HepG2 (cell line): ENCODE data around the gene AKR1C2.

Experiments
- ATF1 ChIP-seq: IDR thresholded peaks from 2 replicates; pipeline ENCODE4 v1.6.1; 2016; ENCODE audit warnings: mild to moderate bottlenecking, control low read depth
- CENPX ChIP-seq: sonication (generic); formaldehyde crosslinking; IDR thresholded peaks from 2 replicates; pipeline ENCODE4 v1.9.0; 2021; ENCODE audit warnings: mild to moderate bottlenecking, missing genetic modification reagents, moderate library complexity
- CTCF ChIP-seq: sonication (generic); formaldehyde crosslinking; IDR thresholded peaks from 2 replicates; pipeline ENCODE4 v1.5.0; 2020; ENCODE audit warnings: mild to moderate bottlenecking, missing genetic modification reagents, moderate library complexity
- POLR2A ChIP-seq, 2 experiments: IDR thresholded peaks; 2 replicates each; pipeline ENCODE4 v1.6.1; 2011; ENCODE audit warnings: low read depth in 2 of 2, low read length in 2 of 2, mild to moderate bottlenecking in 1 of 2, moderate library complexity in 1 of 2; ENCODE audit not compliant: insufficient read depth in 1 of 2
- SIN3A ChIP-seq: IDR thresholded peaks from 2 replicates; pipeline ENCODE4 v1.6.1; 2011; ENCODE audit warnings: low read depth, mild to moderate bottlenecking, control low read depth, low read length, borderline replicate concordance
- ZFX ChIP-seq: sonication (generic); formaldehyde crosslinking; IDR thresholded peaks from 2 replicates; pipeline ENCODE4 v1.4.0; 2020; ENCODE audit warnings: mild to moderate bottlenecking, low read depth, missing genetic modification reagents, moderate library complexity
- ZHX1 ChIP-seq: sonication (generic); formaldehyde crosslinking; IDR thresholded peaks from 2 replicates; pipeline ENCODE4 v1.8.1; 2022; ENCODE audit warnings: low read depth, mild to moderate bottlenecking, missing genetic modification reagents
- TF ChIP-seq, protein P1 (sequence below), 2 experiments: sonication (generic) in 1 of 2; formaldehyde crosslinking in 1 of 2; IDR thresholded peaks; 2 replicates each; pipeline versions ENCODE4 v1.4.0 to v1.6.1; 2016 to 2020; ENCODE audit warnings: borderline replicate concordance in 1 of 2, low read depth in 1 of 2, mild to moderate bottlenecking in 1 of 2, missing genetic modification reagents in 1 of 2
- TF ChIP-seq, protein P2 (sequence below), 2 experiments: fragments of 450-650 bp in 1 of 2; sonication (generic) in 1 of 2; formaldehyde crosslinking; IDR thresholded peaks; 2 replicates each; pipeline versions ENCODE4 v1.5.0 to v1.8.0; 2020 to 2022; ENCODE audit warnings: mild to moderate bottlenecking in 1 of 2, missing genetic modification reagents in 1 of 2
- TF ChIP-seq, protein P3 (sequence below): sonication (generic); formaldehyde crosslinking; IDR thresholded peaks from 2 replicates; pipeline ENCODE4 v1.5.0; 2020; ENCODE audit warnings: missing genetic modification reagents

- TF ChIP-seq, protein P1, sequence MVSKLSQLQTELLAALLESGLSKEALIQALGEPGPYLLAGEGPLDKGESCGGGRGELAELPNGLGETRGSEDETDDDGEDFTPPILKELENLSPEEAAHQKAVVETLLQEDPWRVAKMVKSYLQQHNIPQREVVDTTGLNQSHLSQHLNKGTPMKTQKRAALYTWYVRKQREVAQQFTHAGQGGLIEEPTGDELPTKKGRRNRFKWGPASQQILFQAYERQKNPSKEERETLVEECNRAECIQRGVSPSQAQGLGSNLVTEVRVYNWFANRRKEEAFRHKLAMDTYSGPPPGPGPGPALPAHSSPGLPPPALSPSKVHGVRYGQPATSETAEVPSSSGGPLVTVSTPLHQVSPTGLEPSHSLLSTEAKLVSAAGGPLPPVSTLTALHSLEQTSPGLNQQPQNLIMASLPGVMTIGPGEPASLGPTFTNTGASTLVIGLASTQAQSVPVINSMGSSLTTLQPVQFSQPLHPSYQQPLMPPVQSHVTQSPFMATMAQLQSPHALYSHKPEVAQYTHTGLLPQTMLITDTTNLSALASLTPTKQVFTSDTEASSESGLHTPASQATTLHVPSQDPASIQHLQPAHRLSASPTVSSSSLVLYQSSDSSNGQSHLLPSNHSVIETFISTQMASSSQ (IDR thresholded peaks at IDR 0.05; ENCODE audit: low read depth) = no peak
- TF ChIP-seq, protein P1 (CRISPR knock-in tag; IDR thresholded peaks at IDR 0.05; ENCODE audit: borderline replicate concordance) = no peak
- no peak for TF ChIP-seq POLR2A (IDR thresholded peaks at IDR 0.05; ENCODE audit: insufficient read depth in 1 of 2, low read depth in 2 of 2, low read length in 2 of 2)
- no peak for TF ChIP-seq CTCF (CRISPR knock-in tag)
- no peak for TF ChIP-seq CENPX (CRISPR knock-in tag)
- TF ChIP-seq, protein P2, sequence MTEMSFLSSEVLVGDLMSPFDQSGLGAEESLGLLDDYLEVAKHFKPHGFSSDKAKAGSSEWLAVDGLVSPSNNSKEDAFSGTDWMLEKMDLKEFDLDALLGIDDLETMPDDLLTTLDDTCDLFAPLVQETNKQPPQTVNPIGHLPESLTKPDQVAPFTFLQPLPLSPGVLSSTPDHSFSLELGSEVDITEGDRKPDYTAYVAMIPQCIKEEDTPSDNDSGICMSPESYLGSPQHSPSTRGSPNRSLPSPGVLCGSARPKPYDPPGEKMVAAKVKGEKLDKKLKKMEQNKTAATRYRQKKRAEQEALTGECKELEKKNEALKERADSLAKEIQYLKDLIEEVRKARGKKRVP (CRISPR knock-in tag; IDR thresholded peaks at IDR 0.05) = no peak
- TF ChIP-seq, protein P3, sequence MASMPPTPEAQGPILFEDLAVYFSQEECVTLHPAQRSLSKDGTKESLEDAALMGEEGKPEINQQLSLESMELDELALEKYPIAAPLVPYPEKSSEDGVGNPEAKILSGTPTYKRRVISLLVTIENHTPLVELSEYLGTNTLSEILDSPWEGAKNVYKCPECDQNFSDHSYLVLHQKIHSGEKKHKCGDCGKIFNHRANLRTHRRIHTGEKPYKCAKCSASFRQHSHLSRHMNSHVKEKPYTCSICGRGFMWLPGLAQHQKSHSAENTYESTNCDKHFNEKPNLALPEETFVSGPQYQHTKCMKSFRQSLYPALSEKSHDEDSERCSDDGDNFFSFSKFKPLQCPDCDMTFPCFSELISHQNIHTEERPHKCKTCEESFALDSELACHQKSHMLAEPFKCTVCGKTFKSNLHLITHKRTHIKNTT = no peak
- no peak for TF ChIP-seq SIN3A
- TF ChIP-seq ATF1 (CRISPR knock-in tag) = no peak
- TF ChIP-seq ZHX1 (CRISPR knock-in tag) = no peak
- TF ChIP-seq ZFX (CRISPR knock-in tag) = no peak
These were observed 26.6 kb downstream of the AKR1C2 start for GRCh38 chr10:4977025-4977424.
